Measurements from ENCODE around the gene NCAM1. TPM values are rescaled to one million over a fixed set of nuclear protein-coding genes. Genes with fewer than 3 reads are reported as not detected.

NCAM1 gene
- total RNA-seq, 1 experiment from 2014 or later, result 0.22 TPM

DNA sequence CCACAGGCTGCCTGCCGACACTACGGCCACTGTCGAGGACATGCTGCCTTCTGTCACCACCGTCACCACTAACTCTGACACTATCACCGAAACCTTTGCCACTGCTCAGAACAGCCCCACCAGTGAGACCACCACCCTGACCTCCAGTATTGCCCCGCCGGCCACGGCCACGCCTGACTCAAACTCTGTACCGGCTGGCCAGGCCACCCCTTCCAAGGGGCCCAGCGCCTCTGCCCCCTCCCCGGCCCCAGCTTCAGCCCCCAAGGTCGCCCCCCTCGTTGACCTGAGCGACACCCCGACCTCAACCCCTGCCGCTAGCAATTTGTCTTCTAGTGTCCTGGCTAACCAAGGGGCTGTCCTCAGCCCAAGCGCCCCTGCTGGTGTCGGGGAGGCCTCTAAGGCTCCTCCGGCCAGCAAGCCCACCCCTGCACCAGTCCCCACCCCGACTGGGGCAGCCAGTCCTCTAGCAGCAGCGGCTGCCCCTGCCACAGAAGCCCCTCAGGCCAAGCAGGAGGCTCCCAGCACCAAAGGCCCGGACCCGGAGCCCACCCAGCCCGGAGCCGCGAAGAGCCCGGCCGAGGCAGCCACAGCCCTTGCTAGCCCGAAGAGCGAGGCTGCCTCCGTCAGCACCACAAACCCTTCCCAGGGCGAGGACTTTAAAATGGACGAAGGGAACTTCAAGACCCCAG is 311.9 kb downstream of the NCAM1 start:
- H3K4me3 ChIP-seq (replicated peaks in 1 of 2; ENCODE audit: low read depth in 1 of 2, low read length in 2 of 2), result no peak overlapping the region
- no peaks in the 10 kb centered on the region for H3K79me2 ChIP-seq (ENCODE audit: insufficient read depth, low read length)
- TF ChIP-seq YY1 (IDR thresholded peaks at IDR 0.05; ENCODE audit: extremely low read depth, insufficient replicate concordance, low read depth, low read length) (no peak), ZFX (IDR thresholded peaks at IDR 0.05) (no peak), SIN3A (IDR thresholded peaks at IDR 0.05; ENCODE audit: low read depth) (no peak), EGR1 (IDR thresholded peaks at IDR 0.05; ENCODE audit: low read depth) (no peak), EZH2phosphoT487 (IDR thresholded peaks at IDR 0.05; ENCODE audit: borderline replicate concordance) (no peak), EZH2 (IDR thresholded peaks at IDR 0.05) (no peak), CBX3 (IDR thresholded peaks at IDR 0.05; ENCODE audit: low read depth) (no peak), SRF (IDR thresholded peaks at IDR 0.05; ENCODE audit: low read depth) (no peak), SP1 (IDR thresholded peaks at IDR 0.05; ENCODE audit: low read depth) (no peak), FOSL1 (IDR thresholded peaks at IDR 0.05; ENCODE audit: low read depth) (no peak)
- TF ChIP-seq, protein P1, sequence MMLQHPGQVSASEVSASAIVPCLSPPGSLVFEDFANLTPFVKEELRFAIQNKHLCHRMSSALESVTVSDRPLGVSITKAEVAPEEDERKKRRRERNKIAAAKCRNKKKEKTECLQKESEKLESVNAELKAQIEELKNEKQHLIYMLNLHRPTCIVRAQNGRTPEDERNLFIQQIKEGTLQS (IDR thresholded peaks at IDR 0.05), result no peak
- TF ChIP-seq, protein P2, sequence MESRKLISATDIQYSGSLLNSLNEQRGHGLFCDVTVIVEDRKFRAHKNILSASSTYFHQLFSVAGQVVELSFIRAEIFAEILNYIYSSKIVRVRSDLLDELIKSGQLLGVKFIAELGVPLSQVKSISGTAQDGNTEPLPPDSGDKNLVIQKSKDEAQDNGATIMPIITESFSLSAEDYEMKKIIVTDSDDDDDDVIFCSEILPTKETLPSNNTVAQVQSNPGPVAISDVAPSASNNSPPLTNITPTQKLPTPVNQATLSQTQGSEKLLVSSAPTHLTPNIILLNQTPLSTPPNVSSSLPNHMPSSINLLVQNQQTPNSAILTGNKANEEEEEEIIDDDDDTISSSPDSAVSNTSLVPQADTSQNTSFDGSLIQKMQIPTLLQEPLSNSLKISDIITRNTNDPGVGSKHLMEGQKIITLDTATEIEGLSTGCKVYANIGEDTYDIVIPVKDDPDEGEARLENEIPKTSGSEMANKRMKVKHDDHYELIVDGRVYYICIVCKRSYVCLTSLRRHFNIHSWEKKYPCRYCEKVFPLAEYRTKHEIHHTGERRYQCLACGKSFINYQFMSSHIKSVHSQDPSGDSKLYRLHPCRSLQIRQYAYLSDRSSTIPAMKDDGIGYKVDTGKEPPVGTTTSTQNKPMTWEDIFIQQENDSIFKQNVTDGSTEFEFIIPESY (IDR thresholded peaks at IDR 0.05; ENCODE audit: extremely low read depth, insufficient replicate concordance, low read length), result no peak
- H3K4me1 ChIP-seq (ENCODE audit: control insufficient read depth in 1 of 2, insufficient read depth in 2 of 2, low read length in 2 of 2), result no peaks in the 10 kb centered on the region
- no peak overlapping the region for H3K9ac ChIP-seq (ENCODE audit: low read length)
- H4K20me1 ChIP-seq (ENCODE audit: insufficient read depth), result no peaks in the 10 kb centered on the region
- intact Hi-C loops (cut with micrococcal nuclease), result no loop called here
- ChIA-PET RAD21 (ENCODE audit: low non-redundant PET in 1 of 2, low total read pairs in 2 of 2, uncharacterized antibody in 2 of 2, unreplicated experiment in 2 of 2) (interaction anchor here in 1 of 2 experiments (1.7 kb wide), 1 partner anchor 17 kb away, joined by 3 read pairs; no protein-coding TSS in a partner anchor), POLR2A (no interaction called here), CTCF (no interaction called here)
- H3K27ac ChIP-seq (ENCODE audit: low read depth, low read length), result no peak overlapping the region
- no peaks in the 10 kb centered on the region for H3K9me3 ChIP-seq (ENCODE audit: control insufficient read depth in 1 of 2, insufficient read depth in 1 of 2, low read depth in 1 of 2, low read length in 2 of 2)
- peaks cover 27% of the 10 kb centered on the region; the same call in 1 of the 2 replicates for H3K27me3 ChIP-seq (ENCODE audit: insufficient read depth, low read length)
- no peak for DNase-seq (ENCODE audit: low read depth, low spot score)
- BruUV-seq (replicated peaks), result no TSS peak
- no peak overlapping the region for H2AFZ ChIP-seq (ENCODE audit: low read depth, low read length, poor library complexity, severe bottlenecking)
- no peaks in the 10 kb centered on the region for H3K9me2 ChIP-seq (ENCODE audit: insufficient read depth)
- H3K36me3 ChIP-seq (ENCODE audit: control insufficient read depth in 1 of 2, insufficient read depth in 2 of 2, low read length in 2 of 2), result no peaks in the 10 kb centered on the region
- H3K4me2 ChIP-seq (ENCODE audit: low read length), result no peak overlapping the region
- no peak for ATAC-seq
